ENCODE data around the gene CABP2.
"Not testable (repeated sequence)": the region's sequence is repeated elsewhere in the genome, so short reads cannot be mapped to it uniquely, and the experiment has no call there.

Gene CABP2

GRCh38 chr11:67484847-67485311 lies 38.4 kb downstream of the CABP2 start:
- no peaks in the 10 kb centered on the region for H3K27me3 ChIP-seq (ENCODE audit: control insufficient read depth in 1 of 2, insufficient read depth in 2 of 2, low read length in 2 of 2)
- H3K36me3 ChIP-seq (ENCODE audit: control insufficient read depth in 2 of 2, insufficient read depth in 2 of 2, low read length in 2 of 2) = peaks cover 4 to 14% of the 10 kb centered on the region in 2 donors
- H3K4me3 ChIP-seq (ENCODE audit: low read length in 2 of 2) = no peak overlapping the region
- H3K4me1 ChIP-seq (ENCODE audit: control insufficient read depth, insufficient read depth, low read length) = peaks cover 21% of the 10 kb centered on the region
- no peak overlapping the region for H3K27ac ChIP-seq (ENCODE audit: low read length)
- no peaks in the 10 kb centered on the region for H3K9me3 ChIP-seq (ENCODE audit: control insufficient read depth in 2 of 2, low read length in 2 of 2)
- no peak overlapping the region for H3K9ac ChIP-seq (ENCODE audit: low read length in 2 of 2)

- Histone ChIP-seq H3K4me3 (ENCODE audit: low read length in 2 of 2) (peak overlapping the region; percentile 65 to 91), H3K27ac (ENCODE audit: low read length) (peak overlapping the region; percentile 76), H3K27me3 (ENCODE audit: control insufficient read depth in 1 of 2, insufficient read depth in 2 of 2, low read length in 2 of 2) (no peaks in the 10 kb centered on the region), H3K9me3 (ENCODE audit: control insufficient read depth in 2 of 2, low read length in 2 of 2) (no peaks in the 10 kb centered on the region), H3K9ac (ENCODE audit: low read length in 2 of 2) (peak overlapping the region in 1 of 2 donors; percentile 52), H3K36me3 (ENCODE audit: control insufficient read depth in 2 of 2, insufficient read depth in 2 of 2, low read length in 2 of 2) (peaks cover 4 to 6% of the 10 kb centered on the region in 2 donors), H3K4me1 (ENCODE audit: control insufficient read depth, insufficient read depth, low read length) (peaks cover 21% of the 10 kb centered on the region)
Measured at GRCh38 chr11:67483831-67484665, 39.2 kb downstream of the CABP2 start.

DNA sequence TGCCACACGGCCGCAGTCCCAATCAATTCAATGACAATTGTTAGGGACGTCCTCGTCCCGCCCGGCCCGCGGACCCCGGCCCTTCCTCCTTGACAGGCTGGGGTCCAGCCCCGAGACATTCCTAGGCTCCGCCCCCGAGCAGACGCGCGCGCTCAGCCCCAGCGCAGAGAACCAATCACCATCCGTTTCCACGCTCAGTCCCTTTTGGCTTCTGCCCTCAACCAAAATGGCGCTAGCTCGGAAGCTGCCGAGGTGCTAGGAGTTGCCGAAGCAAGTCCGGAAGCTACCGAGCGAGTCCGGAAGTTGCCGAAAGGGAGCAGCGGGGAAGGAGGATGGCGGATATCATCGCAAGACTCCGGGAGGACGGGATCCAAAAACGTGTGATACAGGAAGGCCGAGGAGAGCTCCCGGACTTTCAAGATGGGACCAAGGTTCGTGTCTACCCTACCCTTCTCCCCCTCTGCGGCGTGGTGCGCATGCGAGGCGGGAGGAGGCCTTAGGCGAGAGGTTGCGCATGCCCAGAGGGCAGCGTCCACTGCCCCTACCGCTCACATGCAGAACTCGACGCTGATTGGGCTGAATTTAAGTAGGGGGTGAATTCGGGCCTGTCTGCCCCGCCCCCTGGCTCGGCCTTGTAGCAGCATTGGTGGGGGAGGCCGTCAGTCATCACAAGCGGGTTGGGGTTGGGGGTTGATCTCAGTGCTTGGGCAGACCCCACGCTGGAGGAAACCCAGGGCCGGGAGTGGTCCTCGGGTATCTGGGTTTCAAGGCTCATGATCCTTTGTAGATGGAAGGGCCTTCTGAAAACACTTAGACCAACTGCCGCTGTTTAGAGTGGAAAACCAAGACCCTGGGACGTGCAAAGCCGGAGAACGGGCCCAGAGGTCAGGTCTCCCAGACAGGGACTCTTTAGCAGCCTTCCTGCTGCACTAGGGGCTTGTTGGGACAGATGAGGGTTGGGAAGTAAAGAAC lies 40.1 kb downstream of the CABP2 start, which contains the start of gene AIP:
TSS of gene AIP (plus strand) at position 200 of the 972 bp plus-strand sequence. CDS start at position 333, 133 bp downstream.
- Histone ChIP-seq H3K9ac (ENCODE audit: low read length in 2 of 2) (peak within 1 kb of the TSS; percentile 68 to 91), H3K36me3 (ENCODE audit: control insufficient read depth in 2 of 2, insufficient read depth in 2 of 2, low read length in 2 of 2) (peaks cover 4 to 5% of the 10 kb centered on the region in 2 donors), H3K4me1 (ENCODE audit: control insufficient read depth, insufficient read depth, low read length) (peaks cover 21% of the 10 kb centered on the region), H3K4me3 (ENCODE audit: low read length in 2 of 2) (peak within 1 kb of the TSS; percentile 65 to 91), H3K9me3 (ENCODE audit: control insufficient read depth in 2 of 2, low read length in 2 of 2) (no peaks in the 10 kb centered on the region), H3K27ac (ENCODE audit: low read length) (peak within 1 kb of the TSS; percentile 76), H3K27me3 (ENCODE audit: control insufficient read depth in 1 of 2, insufficient read depth in 2 of 2, low read length in 2 of 2) (no peaks in the 10 kb centered on the region)

DNA sequence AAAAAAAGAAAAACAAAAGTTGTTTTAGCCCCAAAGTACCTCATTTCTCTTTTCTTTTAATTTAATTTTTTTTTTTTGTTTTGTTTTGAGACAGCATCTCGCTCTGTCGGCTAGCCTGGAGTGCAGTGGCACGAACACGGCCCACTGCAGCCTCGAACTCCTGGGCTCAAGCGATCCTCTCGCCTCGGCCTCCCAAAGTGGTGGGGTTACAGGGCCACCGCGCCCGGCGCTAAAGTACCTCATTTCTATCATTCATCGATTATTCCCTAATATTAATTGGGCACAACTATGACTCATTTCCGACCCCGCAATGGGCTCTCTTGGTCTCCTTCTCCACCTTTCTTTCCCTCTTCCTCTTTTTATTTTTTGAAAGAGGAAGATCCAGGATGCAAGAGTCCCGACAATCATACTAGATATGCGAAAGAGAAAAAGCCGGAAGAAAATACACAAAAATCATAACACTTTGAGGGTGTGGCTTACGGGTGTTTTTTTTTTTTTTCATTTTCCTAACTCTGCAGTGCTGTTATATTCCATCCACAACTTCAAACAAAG lies 40.9 kb downstream of the CABP2 start:
- H3K9ac ChIP-seq (ENCODE audit: low read length in 2 of 2) = peak overlapping the region; percentile 68 to 91
- H3K27me3 ChIP-seq (ENCODE audit: control insufficient read depth in 1 of 2, insufficient read depth in 2 of 2, low read length in 2 of 2) = no peaks in the 10 kb centered on the region
- peaks cover 21% of the 10 kb centered on the region for H3K4me1 ChIP-seq (ENCODE audit: control insufficient read depth, insufficient read depth, low read length)
- peak overlapping the region; percentile 76 for H3K27ac ChIP-seq (ENCODE audit: low read length)
- H3K9me3 ChIP-seq (ENCODE audit: control insufficient read depth in 2 of 2, low read length in 2 of 2) = no peaks in the 10 kb centered on the region
- H3K4me3 ChIP-seq (ENCODE audit: low read length in 2 of 2) = peak overlapping the region; percentile 65 to 91
- peaks cover 0 to 2% of the 10 kb centered on the region in 2 donors for H3K36me3 ChIP-seq (ENCODE audit: control insufficient read depth in 2 of 2, insufficient read depth in 2 of 2, low read length in 2 of 2)

GRCh38 chr11:67477344-67478050 lies 45.7 kb downstream of the CABP2 start:
- not testable (repeated sequence) for H3K4me3 ChIP-seq (ENCODE audit: low read length in 2 of 2); H3K9me3 ChIP-seq (ENCODE audit: control insufficient read depth in 2 of 2, low read length in 2 of 2); H3K27me3 ChIP-seq (ENCODE audit: control insufficient read depth in 1 of 2, insufficient read depth in 2 of 2, low read length in 2 of 2); H3K36me3 ChIP-seq (ENCODE audit: control insufficient read depth in 2 of 2, insufficient read depth in 2 of 2, low read length in 2 of 2); H3K4me1 ChIP-seq (ENCODE audit: control insufficient read depth, insufficient read depth, low read length); H3K9ac ChIP-seq (ENCODE audit: low read length in 2 of 2); H3K27ac ChIP-seq (ENCODE audit: low read length)

GRCh38 chr11:67476692-67477091 lies 46.6 kb downstream of the CABP2 start:
- H3K9ac ChIP-seq (ENCODE audit: low read length in 2 of 2); H3K9me3 ChIP-seq (ENCODE audit: control insufficient read depth in 2 of 2, low read length in 2 of 2); H3K4me1 ChIP-seq (ENCODE audit: control insufficient read depth, insufficient read depth, low read length); H3K36me3 ChIP-seq (ENCODE audit: control insufficient read depth in 2 of 2, insufficient read depth in 2 of 2, low read length in 2 of 2); H3K27ac ChIP-seq (ENCODE audit: low read length); H3K4me3 ChIP-seq (ENCODE audit: low read length in 2 of 2); H3K27me3 ChIP-seq (ENCODE audit: control insufficient read depth in 1 of 2, insufficient read depth in 2 of 2, low read length in 2 of 2): not testable (repeated sequence)

DNA sequence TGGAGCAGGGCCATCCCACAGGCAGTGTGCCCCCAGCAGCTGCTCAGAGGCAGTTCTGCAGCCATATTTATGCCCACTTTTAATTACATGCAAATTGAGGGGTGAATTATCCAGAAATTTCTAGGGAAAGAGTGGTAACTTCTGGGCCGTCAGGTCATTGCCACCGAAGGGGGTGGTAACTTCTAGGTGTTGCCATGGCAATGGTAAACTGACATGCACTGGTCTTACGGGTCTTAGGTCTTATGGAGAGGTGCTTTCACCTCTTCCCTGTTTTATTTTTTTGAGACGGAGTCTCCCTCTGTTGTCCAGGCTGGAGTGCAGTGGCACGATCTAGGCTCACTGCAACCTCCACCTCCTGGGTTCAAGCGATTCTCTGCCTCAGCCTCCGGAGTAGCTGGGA lies 50.4 kb downstream of the CABP2 start:
- no peaks in the 10 kb centered on the region for H3K36me3 ChIP-seq (ENCODE audit: control insufficient read depth in 2 of 2, insufficient read depth in 2 of 2, low read length in 2 of 2)
- peaks cover 11% of the 10 kb centered on the region for H3K4me1 ChIP-seq (ENCODE audit: control insufficient read depth, insufficient read depth, low read length)
- no peak overlapping the region for H3K9ac ChIP-seq (ENCODE audit: low read length in 2 of 2)
- no peaks in the 10 kb centered on the region for H3K9me3 ChIP-seq (ENCODE audit: control insufficient read depth in 2 of 2, low read length in 2 of 2)
- no peak overlapping the region for H3K4me3 ChIP-seq (ENCODE audit: low read length in 2 of 2)
- no peaks in the 10 kb centered on the region for H3K27me3 ChIP-seq (ENCODE audit: control insufficient read depth in 1 of 2, insufficient read depth in 2 of 2, low read length in 2 of 2)
- H3K27ac ChIP-seq (ENCODE audit: low read length) = no peak overlapping the region

DNA sequence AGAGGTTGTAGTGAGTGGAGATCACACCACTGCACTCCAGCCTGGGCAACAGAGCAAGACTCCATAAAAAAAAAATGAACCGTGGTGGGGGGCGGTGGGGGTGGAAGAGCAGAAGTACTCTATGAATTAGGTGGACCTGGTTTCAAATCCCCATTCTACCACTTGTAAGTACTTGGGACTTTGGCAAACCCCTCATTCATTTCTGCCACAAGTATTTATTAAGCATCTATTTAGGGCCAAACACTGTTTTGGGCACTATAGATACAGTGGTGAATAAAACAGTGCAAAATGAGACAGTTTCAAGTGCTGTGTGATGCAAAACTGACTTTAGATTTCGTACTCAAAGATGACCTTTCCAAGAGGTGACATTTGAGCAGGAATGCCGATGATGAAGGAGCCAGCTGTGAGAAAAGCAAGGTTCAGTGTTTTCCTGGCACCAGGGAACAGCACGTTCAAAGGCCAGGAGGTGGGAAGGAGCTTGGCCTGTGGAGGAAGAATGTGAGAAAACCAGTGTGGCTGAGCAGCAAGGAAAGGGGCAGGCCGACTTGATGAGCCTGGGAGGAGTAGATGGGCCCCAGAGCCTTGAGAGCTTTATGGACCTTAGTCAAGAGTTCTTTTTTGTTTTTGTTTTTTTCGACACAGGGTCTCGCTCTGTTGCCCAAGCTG lies 52.8 kb downstream of the CABP2 start:
- peaks cover 24% of the 10 kb centered on the region for H3K4me1 ChIP-seq (ENCODE audit: control insufficient read depth, insufficient read depth, low read length)
- H3K4me3 ChIP-seq (ENCODE audit: low read length in 2 of 2) = no peak overlapping the region
- no peak overlapping the region for H3K27ac ChIP-seq (ENCODE audit: low read length)
- no peak overlapping the region for H3K9ac ChIP-seq (ENCODE audit: low read length in 2 of 2)
- H3K9me3 ChIP-seq (ENCODE audit: control insufficient read depth in 2 of 2, low read length in 2 of 2) = no peaks in the 10 kb centered on the region
- no peaks in the 10 kb centered on the region for H3K27me3 ChIP-seq (ENCODE audit: control insufficient read depth in 1 of 2, insufficient read depth in 2 of 2, low read length in 2 of 2)
- H3K36me3 ChIP-seq (ENCODE audit: control insufficient read depth in 2 of 2, insufficient read depth in 2 of 2, low read length in 2 of 2) = no peaks in the 10 kb centered on the region

GRCh38 chr11:67469508-67469811 lies 53.8 kb downstream of the CABP2 start:
- Histone ChIP-seq H3K4me3 (ENCODE audit: low read length in 2 of 2) (peak overlapping the region; percentile 83 to 85), H3K36me3 (ENCODE audit: control insufficient read depth in 2 of 2, insufficient read depth in 2 of 2, low read length in 2 of 2) (no peaks in the 10 kb centered on the region), H3K27me3 (ENCODE audit: control insufficient read depth in 1 of 2, insufficient read depth in 2 of 2, low read length in 2 of 2) (no peaks in the 10 kb centered on the region), H3K9ac (ENCODE audit: low read length in 2 of 2) (peak overlapping the region; percentile 90 to 94), H3K4me1 (ENCODE audit: control insufficient read depth, insufficient read depth, low read length) (peaks cover 29% of the 10 kb centered on the region), H3K9me3 (ENCODE audit: control insufficient read depth in 2 of 2, low read length in 2 of 2) (no peaks in the 10 kb centered on the region), H3K27ac (ENCODE audit: low read length) (peak overlapping the region; percentile 85)
